HepG2 (cell line): ENCODE results near the gene DOC2A. TPM values are rescaled to one million over a fixed set of nuclear protein-coding genes. Genes with fewer than 3 reads are reported as not detected.

Experiments
- AHR ChIP-seq: IDR thresholded peaks from 2 replicates; pipeline ENCODE4 v1.6.1; 2018; ENCODE audit warnings: missing genetic modification reagents, missing compliant biosample characterization
- ARHGAP35 ChIP-seq: sonication (generic); formaldehyde crosslinking; IDR thresholded peaks from 2 replicates; pipeline ENCODE4 v1.9.0; 2022; ENCODE audit warnings: mild to moderate bottlenecking, inconsistent platforms, moderate library complexity, missing genetic modification reagents, borderline replicate concordance
- ATM ChIP-seq: fragments of 450-650 bp; IDR thresholded peaks from 2 replicates; pipeline ENCODE4 v1.7.1; 2017; ENCODE audit warnings: mild to moderate bottlenecking, borderline replicate concordance
- FOXK1 ChIP-seq: sonication (generic); formaldehyde crosslinking; IDR thresholded peaks from 2 replicates; pipeline ENCODE4 v1.4.0; 2020; ENCODE audit warnings: low read depth, missing genetic modification reagents, borderline replicate concordance
- FOXM1 ChIP-seq: sonication (generic); formaldehyde crosslinking; IDR thresholded peaks from 2 replicates; pipeline ENCODE4 v1.5.0; 2020; ENCODE audit warnings: missing genetic modification reagents
- HIC2 ChIP-seq: sonication (generic); formaldehyde crosslinking; IDR thresholded peaks from 2 replicates; pipeline ENCODE4 v1.9.0; 2022; ENCODE audit warnings: low read depth, missing genetic modification reagents
- IKZF4 ChIP-seq: sonication (generic); formaldehyde crosslinking; IDR thresholded peaks from 2 replicates; pipeline ENCODE4 v1.5.1; 2020; ENCODE audit warnings: borderline replicate concordance, mild to moderate bottlenecking, low read depth, missing genetic modification reagents; ENCODE audit errors: not compliant biosample characterization
- JUNB ChIP-seq: sonication (generic); formaldehyde crosslinking; IDR thresholded peaks from 2 replicates; pipeline ENCODE4 v1.8.0; 2022; ENCODE audit warnings: missing genetic modification reagents, mild to moderate bottlenecking, borderline replicate concordance
- NR3C1 ChIP-seq: sonication (generic); formaldehyde crosslinking; IDR thresholded peaks from 2 replicates; pipeline ENCODE4 v1.4.0; 2020; ENCODE audit warnings: missing genetic modification reagents
- PITX1 ChIP-seq: sonication (generic); formaldehyde crosslinking; IDR thresholded peaks from 2 replicates; pipeline ENCODE4 v1.5.1; 2020; ENCODE audit warnings: mild to moderate bottlenecking, missing genetic modification reagents
- SALL2 ChIP-seq: sonication (generic); formaldehyde crosslinking; IDR thresholded peaks from 2 replicates; pipeline ENCODE4 v1.8.1; 2023; ENCODE audit warnings: mild to moderate bottlenecking, missing genetic modification reagents, inconsistent platforms
- SIN3B ChIP-seq: fragments of 150-350 bp; IDR thresholded peaks from 2 replicates; pipeline ENCODE4 v1.6.1; 2014; ENCODE audit warnings: low read length
- SP140L ChIP-seq: sonication (generic); formaldehyde crosslinking; IDR thresholded peaks from 2 replicates; pipeline ENCODE4 v1.4.0; 2020; ENCODE audit warnings: missing genetic modification reagents, borderline replicate concordance
- TBL1XR1 ChIP-seq: fragments of 150-350 bp; IDR thresholded peaks from 2 replicates; pipeline ENCODE4 v1.6.1; 2014; ENCODE audit warnings: borderline replicate concordance, low read length; ENCODE audit not compliant: partially characterized antibody
- ZSCAN12 ChIP-seq: sonication (generic); formaldehyde crosslinking; IDR thresholded peaks from 2 replicates; pipeline ENCODE4 v1.9.0; 2021; ENCODE audit warnings: mild to moderate bottlenecking, missing genetic modification reagents
- ZSCAN20 ChIP-seq: sonication (generic); formaldehyde crosslinking; IDR thresholded peaks from 2 replicates; pipeline ENCODE4 v1.4.0; 2020; ENCODE audit warnings: missing genetic modification reagents, mild to moderate bottlenecking, borderline replicate concordance
- polyA plus RNA-seq, 8 experiments: library from polyadenylated mRNA; depleted of rRNA in 3 of 8; stranded (reverse) in 7 of 8; unstranded in 1 of 8; fragments of >200 nt; fragmentation: Illumina TruSeq in 4 of 8; extraction: Trizol in 4 of 8; gene quantifications; 2 replicates each; pipeline versions ENCODE4 v1.2.1 to v1.2.3, GENCODE V29; 2011 to 2016; ENCODE audit warnings: low read depth in 4 of 8, missing spikeins in 1 of 8, mixed read lengths in 1 of 8; ENCODE audit not compliant: insufficient read depth in 1 of 8
- total RNA-seq, 5 experiments: library from RNA; depleted of rRNA; stranded (reverse); fragments of >200 nt; fragmentation: Illumina TruSeq; extraction: Trizol; gene quantifications; 2 replicates each; pipeline ENCODE4 v1.2.3, GENCODE V29; 2016; ENCODE audit warnings: low read depth in 1 of 5
- TF ChIP-seq, protein P1 (sequence below), 2 experiments: sonication (generic) in 1 of 2; formaldehyde crosslinking in 1 of 2; IDR thresholded peaks; 2 replicates each; pipeline versions ENCODE4 v1.4.0 to v1.6.1; 2016 to 2020; ENCODE audit warnings: borderline replicate concordance in 1 of 2, low read depth in 1 of 2, mild to moderate bottlenecking in 1 of 2, missing genetic modification reagents in 1 of 2
- TF ChIP-seq, protein P2 (sequence below): sonication (generic); formaldehyde crosslinking; conservative IDR thresholded peaks from 2 replicates; pipeline ENCODE4 v1.4.0; 2020; ENCODE audit warnings: missing genetic modification reagents
- TF ChIP-seq, protein P3 (sequence below): sonication (generic); formaldehyde crosslinking; IDR thresholded peaks from 2 replicates; pipeline ENCODE4 v1.5.0; 2020; ENCODE audit warnings: mild to moderate bottlenecking, missing genetic modification reagents

DOC2A gene
- total and polyA plus RNA-seq, 2 of the 13 experiments (the other 11 are each of a cell fraction or from before 2014, with no cell fraction given), result 0.15 to 0.55 TPM

DNA sequence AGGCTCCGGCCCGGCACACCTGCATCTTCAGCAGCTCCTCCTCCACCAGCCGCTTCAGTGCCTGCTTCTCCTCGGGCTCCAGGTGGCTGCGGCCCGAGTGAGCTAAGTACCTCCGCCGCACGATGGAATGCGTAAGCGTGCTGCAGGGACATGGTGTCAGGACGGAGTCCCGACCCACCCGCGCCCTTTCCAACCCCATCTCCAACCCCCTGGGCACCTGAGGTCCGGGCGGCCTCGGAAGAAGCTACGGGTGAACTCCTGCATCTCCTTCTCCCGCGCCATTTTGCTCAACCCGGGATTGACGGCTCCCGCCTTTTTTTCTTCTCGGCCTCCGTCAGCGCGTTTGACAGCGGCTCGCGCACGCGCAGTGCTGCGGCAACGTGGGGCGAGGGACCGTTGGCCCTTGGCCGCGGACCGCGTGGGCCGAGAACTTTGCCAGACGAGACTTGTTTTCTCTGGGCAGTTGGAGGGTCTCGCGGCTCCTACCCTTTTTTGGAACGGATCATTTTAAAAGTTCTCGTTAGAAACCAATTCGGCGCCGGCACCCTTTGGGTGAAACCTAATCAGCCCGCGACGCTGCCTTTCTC lies 15.4 kb downstream of the DOC2A start, which contains the start of gene HIRIP3 (continued):
- TF ChIP-seq TBL1XR1, result no peak
- TF ChIP-seq NR3C1 (CRISPR knock-in tag), result 0 out of 2 replicates have a peak, but pooled peaks have one; percentile 6
- TF ChIP-seq ZSCAN12 (CRISPR knock-in tag), result peak; percentile 80; the same call in 1 of the 2 replicates
- TF ChIP-seq ARHGAP35 (CRISPR knock-in tag), result peak; percentile 84
- TF ChIP-seq, protein P1, sequence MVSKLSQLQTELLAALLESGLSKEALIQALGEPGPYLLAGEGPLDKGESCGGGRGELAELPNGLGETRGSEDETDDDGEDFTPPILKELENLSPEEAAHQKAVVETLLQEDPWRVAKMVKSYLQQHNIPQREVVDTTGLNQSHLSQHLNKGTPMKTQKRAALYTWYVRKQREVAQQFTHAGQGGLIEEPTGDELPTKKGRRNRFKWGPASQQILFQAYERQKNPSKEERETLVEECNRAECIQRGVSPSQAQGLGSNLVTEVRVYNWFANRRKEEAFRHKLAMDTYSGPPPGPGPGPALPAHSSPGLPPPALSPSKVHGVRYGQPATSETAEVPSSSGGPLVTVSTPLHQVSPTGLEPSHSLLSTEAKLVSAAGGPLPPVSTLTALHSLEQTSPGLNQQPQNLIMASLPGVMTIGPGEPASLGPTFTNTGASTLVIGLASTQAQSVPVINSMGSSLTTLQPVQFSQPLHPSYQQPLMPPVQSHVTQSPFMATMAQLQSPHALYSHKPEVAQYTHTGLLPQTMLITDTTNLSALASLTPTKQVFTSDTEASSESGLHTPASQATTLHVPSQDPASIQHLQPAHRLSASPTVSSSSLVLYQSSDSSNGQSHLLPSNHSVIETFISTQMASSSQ (IDR thresholded peaks at IDR 0.05; ENCODE audit: low read depth), result no peak
- TF ChIP-seq, protein P1 (CRISPR knock-in tag; IDR thresholded peaks at IDR 0.05; ENCODE audit: borderline replicate concordance), result no peak
- no peak for TF ChIP-seq FOXK1 (CRISPR knock-in tag)
- TF ChIP-seq JUNB (CRISPR knock-in tag), result no peak
- TF ChIP-seq ZSCAN20, result peak; percentile 91; the same call in 1 of the 2 replicates
- no peak; the same call in 1 of the 2 replicates for TF ChIP-seq SALL2 (CRISPR knock-in tag)
- TF ChIP-seq SIN3B, result no peak; the same call in 1 of the 2 replicates
- no peak for TF ChIP-seq HIC2 (CRISPR knock-in tag)
- TF ChIP-seq, protein P2, sequence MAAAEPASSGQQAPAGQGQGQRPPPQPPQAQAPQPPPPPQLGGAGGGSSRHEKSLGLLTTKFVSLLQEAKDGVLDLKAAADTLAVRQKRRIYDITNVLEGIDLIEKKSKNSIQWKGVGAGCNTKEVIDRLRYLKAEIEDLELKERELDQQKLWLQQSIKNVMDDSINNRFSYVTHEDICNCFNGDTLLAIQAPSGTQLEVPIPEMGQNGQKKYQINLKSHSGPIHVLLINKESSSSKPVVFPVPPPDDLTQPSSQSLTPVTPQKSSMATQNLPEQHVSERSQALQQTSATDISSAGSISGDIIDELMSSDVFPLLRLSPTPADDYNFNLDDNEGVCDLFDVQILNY (CRISPR knock-in tag), result peak; percentile 53; the same call in 1 of the 2 replicates
- TF ChIP-seq IKZF4 (CRISPR knock-in tag), result no peak
- TF ChIP-seq, protein P3, sequence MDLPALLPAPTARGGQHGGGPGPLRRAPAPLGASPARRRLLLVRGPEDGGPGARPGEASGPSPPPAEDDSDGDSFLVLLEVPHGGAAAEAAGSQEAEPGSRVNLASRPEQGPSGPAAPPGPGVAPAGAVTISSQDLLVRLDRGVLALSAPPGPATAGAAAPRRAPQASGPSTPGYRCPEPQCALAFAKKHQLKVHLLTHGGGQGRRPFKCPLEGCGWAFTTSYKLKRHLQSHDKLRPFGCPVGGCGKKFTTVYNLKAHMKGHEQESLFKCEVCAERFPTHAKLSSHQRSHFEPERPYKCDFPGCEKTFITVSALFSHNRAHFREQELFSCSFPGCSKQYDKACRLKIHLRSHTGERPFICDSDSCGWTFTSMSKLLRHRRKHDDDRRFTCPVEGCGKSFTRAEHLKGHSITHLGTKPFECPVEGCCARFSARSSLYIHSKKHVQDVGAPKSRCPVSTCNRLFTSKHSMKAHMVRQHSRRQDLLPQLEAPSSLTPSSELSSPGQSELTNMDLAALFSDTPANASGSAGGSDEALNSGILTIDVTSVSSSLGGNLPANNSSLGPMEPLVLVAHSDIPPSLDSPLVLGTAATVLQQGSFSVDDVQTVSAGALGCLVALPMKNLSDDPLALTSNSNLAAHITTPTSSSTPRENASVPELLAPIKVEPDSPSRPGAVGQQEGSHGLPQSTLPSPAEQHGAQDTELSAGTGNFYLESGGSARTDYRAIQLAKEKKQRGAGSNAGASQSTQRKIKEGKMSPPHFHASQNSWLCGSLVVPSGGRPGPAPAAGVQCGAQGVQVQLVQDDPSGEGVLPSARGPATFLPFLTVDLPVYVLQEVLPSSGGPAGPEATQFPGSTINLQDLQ (CRISPR knock-in tag), result no peak; the same call in 1 of the 2 replicates
- TF ChIP-seq PITX1 (CRISPR knock-in tag), result peak; percentile 36
- 0 out of 2 replicates have a peak, but pooled peaks have one; percentile 23 for TF ChIP-seq FOXM1 (CRISPR knock-in tag)
- TF ChIP-seq ATM, result no peak
- TF ChIP-seq AHR, result no peak
- peak; percentile 53; the same call in 1 of the 2 replicates for TF ChIP-seq SP140L
